ENCODE data around the gene FAU. TPM values are rescaled to one million over a fixed set of nuclear protein-coding genes. Genes with fewer than 3 reads are reported as not detected.
A peak's percentile ranks its signal among the peaks of the same experiment; 100 is the strongest.

FAU gene
- total RNA-seq, 1 experiment from 2014 or later = 1,073 TPM

DNA sequence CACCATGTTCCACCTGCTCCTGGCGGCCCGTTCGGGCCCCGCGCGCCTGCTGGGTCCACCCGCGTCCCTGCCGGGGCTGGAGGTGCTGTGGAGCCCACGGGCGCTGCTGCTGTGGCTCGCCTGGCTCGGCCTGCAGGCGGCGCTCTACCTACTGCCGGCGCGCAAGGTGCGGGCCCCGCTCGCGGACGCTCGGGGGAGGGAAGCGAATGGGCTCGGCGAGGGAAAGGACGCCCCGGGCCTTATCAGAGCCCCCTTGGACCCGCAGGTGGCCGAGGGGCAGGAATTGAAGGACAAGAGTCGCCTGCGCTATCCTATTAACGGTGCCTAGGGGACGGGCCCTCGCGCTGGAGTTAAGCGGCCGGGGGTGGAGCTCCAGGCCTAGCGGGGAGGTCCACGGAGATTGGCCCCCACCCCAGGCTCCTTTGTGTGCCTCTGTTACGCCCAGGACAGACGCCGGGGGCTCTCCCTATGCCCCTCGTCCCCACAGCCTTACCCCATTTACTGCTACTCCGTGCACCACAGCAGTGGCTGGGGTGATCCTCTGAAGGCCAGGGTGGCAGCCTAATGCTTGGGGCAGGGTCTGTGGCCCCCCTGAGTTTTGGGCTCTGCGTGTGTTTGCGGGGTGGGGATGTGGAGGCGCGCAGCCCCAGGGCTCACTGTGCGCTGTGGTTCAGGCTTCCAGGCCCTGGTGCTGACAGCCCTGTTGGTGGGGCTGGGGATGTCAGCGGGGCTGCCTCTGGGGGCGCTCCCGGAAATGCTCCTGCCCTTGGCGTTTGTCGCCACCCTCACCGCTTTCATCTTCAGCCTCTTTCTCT lies 9.2 kb downstream of the FAU start:
- no peaks in the 10 kb centered on the region for H3K27me3 ChIP-seq (ENCODE audit: insufficient read depth, low read length)
- peak overlapping the region; percentile 68 for H3K9ac ChIP-seq (ENCODE audit: low read length)
- no peaks in the 10 kb centered on the region for H3K9me3 ChIP-seq (ENCODE audit: control insufficient read depth in 1 of 2, insufficient read depth in 1 of 2, low read depth in 1 of 2, low read length in 2 of 2)
- no peak overlapping the region for H2AFZ ChIP-seq (ENCODE audit: low read depth, low read length, poor library complexity, severe bottlenecking)
- TF ChIP-seq YY1 (IDR thresholded peaks at IDR 0.05; ENCODE audit: extremely low read depth, insufficient replicate concordance, low read depth, low read length) (peak; percentile 53), ZFX (IDR thresholded peaks at IDR 0.05) (0 out of 2 replicates have a peak, but pooled peaks have one; percentile 35), CTCF (IDR thresholded peaks at IDR 0.05 in 2 of 3, conservative IDR thresholded peaks at IDR 0.05 in 1 of 3; ENCODE audit: borderline replicate concordance in 1 of 3, insufficient read depth in 1 of 3, low read depth in 2 of 3, low read length in 2 of 3) (peak in 2 of 3 experiments; percentile 90; a peak in 4 of 6 replicates), TCF7L2 (IDR thresholded peaks at IDR 0.05; ENCODE audit: borderline replicate concordance, extremely low read depth, insufficient read depth, insufficient read length) (peak; percentile 68), CBX3 (IDR thresholded peaks at IDR 0.05; ENCODE audit: low read depth) (no peak), RAD21 (IDR thresholded peaks at IDR 0.05; ENCODE audit: low read depth) (no peak), POLR2AphosphoS5 (IDR thresholded peaks at IDR 0.05; ENCODE audit: low read depth, low read length) (peak; percentile 55)
- peaks cover 21% of the 10 kb centered on the region for H3K79me2 ChIP-seq (ENCODE audit: insufficient read depth, low read length)
- no TSS peak for BruUV-seq (replicated peaks)
- intact Hi-C loops (cut with micrococcal nuclease) = loop anchor here (5.0 to 10.0 kb wide), 2 partner anchors 70 to 198 kb away; partner anchors contain the start of genes ATG2A and CAPN1
- 0 out of 4 replicates have a peak, but pooled peaks cover 0 to 10% of the 10 kb centered on the region in 2 experiments for H3K36me3 ChIP-seq (ENCODE audit: control insufficient read depth in 1 of 2, insufficient read depth in 2 of 2, low read length in 2 of 2)
- H4K20me1 ChIP-seq (ENCODE audit: insufficient read depth) = no peaks in the 10 kb centered on the region
- H3K27ac ChIP-seq (ENCODE audit: low read depth, low read length) = peak overlapping the region; percentile 82
- ChIA-PET RAD21 (ENCODE audit: low non-redundant PET in 1 of 2, low total read pairs in 2 of 2, uncharacterized antibody in 2 of 2, unreplicated experiment in 2 of 2) (no interaction called here), POLR2A (interaction anchor here (1.3 to 3.7 kb wide), 10 partner anchors 9 to 194 kb away, joined by 3 to 21 read pairs (median 9); partner anchors contain the start of genes ARL2, CAPN1, FAU and MRPL49), CTCF (interaction anchor here (1.0 to 3.2 kb wide), 11 partner anchors 9 to 269 kb away, joined by 3 to 20 read pairs (median 4); partner anchors contain the start of genes ARL2, CAPN1, CDC42BPG and FAU)
- peak overlapping the region; percentile 92 for H3K4me2 ChIP-seq (ENCODE audit: low read length)
- ATAC-seq (peak; percentile 56), DNase-seq (ENCODE audit: low read depth, low spot score) (no peak)
- peaks cover 22 to 52% of the 10 kb centered on the region in 2 experiments for H3K4me1 ChIP-seq (ENCODE audit: control insufficient read depth in 1 of 2, insufficient read depth in 2 of 2, low read length in 2 of 2)
- no peaks in the 10 kb centered on the region for H3K9me2 ChIP-seq (ENCODE audit: insufficient read depth)
- peak overlapping the region; percentile 66 to 76 for H3K4me3 ChIP-seq (replicated peaks in 1 of 2; ENCODE audit: low read depth in 1 of 2, low read length in 2 of 2)

All from HCT116 (cell line).